Neural cell (in vitro differentiated cells): ENCODE data around the gene PPP2R5E. TPM values are rescaled to one million over a fixed set of nuclear protein-coding genes. Genes with fewer than 3 reads are reported as not detected.

Source experiments
- H2AFZ ChIP-seq: fragments of 200-600, 300-800 bp; sonication (generic), shearing (Covaris generic); 2 replicates; pipeline ENCODE4 v1.6.0; 2014; ENCODE audit warnings: low read depth, mild to moderate bottlenecking, antibody characterized with exemption, low read length, moderate library complexity
- H3F3A ChIP-seq: fragments of 200-600 bp; shearing (Covaris generic); 2 replicates; pipeline ENCODE4 v1.6.1; 2016; ENCODE audit warnings: mild to moderate bottlenecking, moderate library complexity, mixed read lengths, antibody characterized with exemption, low read length; ENCODE audit not compliant: insufficient read depth, poor library complexity, severe bottlenecking
- H3K27ac ChIP-seq: fragments of 200-600, 300-800 bp; sonication (generic), shearing (Covaris generic); 2 replicates; pipeline ENCODE4 v1.5.1; 2014; ENCODE audit warnings: mild to moderate bottlenecking, low read length, moderate library complexity
- H3K27me3 ChIP-seq: fragments of 300-800, 200-600 bp; sonication (generic), shearing (Covaris generic); 2 replicates; pipeline ENCODE4 v1.6.0; 2014; ENCODE audit warnings: mild to moderate bottlenecking, low read depth, low read length, moderate library complexity; ENCODE audit not compliant: insufficient read depth
- H3K36me3 ChIP-seq: fragments of 300-800, 200-600 bp; sonication (generic), shearing (Covaris generic); 2 replicates; pipeline ENCODE4 v1.5.1; 2014; ENCODE audit warnings: mild to moderate bottlenecking, antibody characterized with exemption, low read length, moderate library complexity; ENCODE audit not compliant: insufficient read depth
- H3K4me2 ChIP-seq: fragments of 300-800, 200-600 bp; sonication (generic), shearing (Covaris generic); 2 replicates; pipeline ENCODE4 v1.6.0; 2014; ENCODE audit warnings: mild to moderate bottlenecking, low read length
- H3K4me3 ChIP-seq: fragments of 300-800, 200-600 bp; sonication (generic), shearing (Covaris generic); 2 replicates; pipeline ENCODE4 v1.5.1; 2014; ENCODE audit warnings: mild to moderate bottlenecking, low read length, moderate library complexity
- H3K79me2 ChIP-seq: fragments of 200-600 bp; shearing (Covaris generic); replicated peaks from 2 replicates; pipeline ENCODE4 v1.6.0; 2014; ENCODE audit warnings: mild to moderate bottlenecking, low read length, moderate library complexity; ENCODE audit not compliant: insufficient read depth
- H3K9ac ChIP-seq: fragments of 300-800, 200-600 bp; sonication (generic), shearing (Covaris generic); 2 replicates; pipeline ENCODE4 v1.6.1; 2016; ENCODE audit warnings: mild to moderate bottlenecking, low read length, mixed read lengths
- H3K9me2 ChIP-seq: fragments of 200-600 bp; shearing (Covaris generic); 2 replicates; pipeline ENCODE4 v1.6.1; 2016; ENCODE audit warnings: mild to moderate bottlenecking, low read length, mixed read lengths; ENCODE audit not compliant: insufficient read depth
- H3K9me3 ChIP-seq: fragments of 200-600, 300-800 bp; sonication (generic), shearing (Covaris generic); 2 replicates; pipeline ENCODE4 v1.6.1; 2016; ENCODE audit warnings: mild to moderate bottlenecking, mixed run types, low read length, moderate library complexity, mixed read lengths
- H4K20me1 ChIP-seq: fragments of 200-600 bp; shearing (Covaris generic); 2 replicates; pipeline ENCODE4 v1.6.1; 2016; ENCODE audit warnings: mild to moderate bottlenecking, mixed run types; ENCODE audit not compliant: insufficient read depth
- CTCF ChIP-seq: fragments of 450-650 bp; IDR thresholded peaks from 2 replicates; pipeline ENCODE4 v1.5.1; 2014; ENCODE audit warnings: antibody characterized with exemption, mild to moderate bottlenecking, moderate library complexity; ENCODE audit not compliant: poor library complexity, severe bottlenecking
- EP300 ChIP-seq: fragments of 450-650 bp; conservative IDR thresholded peaks from 2 replicates; pipeline ENCODE4 v1.6.1; 2014; ENCODE audit warnings: antibody characterized with exemption, mild to moderate bottlenecking, moderate library complexity; ENCODE audit not compliant: poor library complexity, severe bottlenecking
- EZH2 ChIP-seq: fragments of 200-600, 300-800 bp; shearing (Covaris generic), sonication (generic); IDR thresholded peaks from 2 replicates; pipeline ENCODE4 v1.6.1; 2014; ENCODE audit warnings: antibody characterized with exemption, low read length, borderline replicate concordance, mild to moderate bottlenecking; ENCODE audit not compliant: insufficient read depth, poor library complexity, severe bottlenecking
- MXI1 ChIP-seq: fragments of 450-650 bp; conservative IDR thresholded peaks from 2 replicates; pipeline ENCODE4 v1.6.1; 2014; ENCODE audit warnings: antibody characterized with exemption, mild to moderate bottlenecking; ENCODE audit not compliant: poor library complexity, severe bottlenecking
- POLR2AphosphoS5 ChIP-seq: IDR thresholded peaks from 2 replicates; pipeline ENCODE4 v1.6.1; 2012
- RAD21 ChIP-seq: fragments of 450-650 bp; conservative IDR thresholded peaks from 2 replicates; pipeline ENCODE4 v1.6.1; 2014; ENCODE audit warnings: antibody characterized with exemption, mild to moderate bottlenecking, moderate library complexity
- REST ChIP-seq: IDR thresholded peaks from 2 replicates; pipeline ENCODE4 v1.6.1; 2012; ENCODE audit warnings: borderline replicate concordance
- SMC3 ChIP-seq: fragments of 450-650 bp; conservative IDR thresholded peaks from 2 replicates; pipeline ENCODE4 v1.6.1; 2014; ENCODE audit warnings: antibody characterized with exemption, mild to moderate bottlenecking, moderate library complexity; ENCODE audit not compliant: poor library complexity
- TAF1 ChIP-seq: IDR thresholded peaks from 2 replicates; pipeline ENCODE4 v1.6.1; 2012; ENCODE audit warnings: low read depth
- polyA plus RNA-seq: library from polyadenylated mRNA; depleted of rRNA; stranded (reverse); fragments of >200 nt; gene quantifications from 2 replicates; pipeline ENCODE4 v1.2.3, GENCODE V29; 2014

The PPP2R5E gene
- polyA plus RNA-seq, 1 donor from 2014 or later: 26.7 TPM

DNA sequence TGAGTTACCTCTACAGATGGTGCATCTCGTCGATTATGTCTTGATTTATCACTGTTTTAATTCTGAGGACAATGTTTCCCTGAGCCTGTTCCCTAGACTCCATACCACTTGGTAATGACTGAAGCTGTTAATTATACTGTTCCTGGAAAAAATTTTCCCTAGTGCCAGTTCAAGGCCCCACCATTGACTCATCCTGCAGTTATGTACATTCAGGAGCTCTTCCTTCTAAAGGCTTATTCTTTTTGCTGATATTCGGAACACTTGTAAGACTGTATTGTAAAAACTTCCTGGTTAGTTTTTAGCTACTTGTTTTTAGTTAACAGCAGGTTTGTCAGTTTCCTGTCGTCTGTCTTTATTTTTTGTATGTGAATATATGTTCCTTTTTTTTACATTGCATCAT lies 30.4 kb upstream of the PPP2R5E start:
- Histone ChIP-seq H3K79me2 (no peaks in the 10 kb centered on the region), H3K9me3 (no peaks in the 10 kb centered on the region), H3K4me2 (no peak overlapping the region), H2AFZ (no peak overlapping the region), H3F3A (no peaks in the 10 kb centered on the region), H3K27me3 (no peaks in the 10 kb centered on the region), H3K9me2 (no peaks in the 10 kb centered on the region), H3K36me3 (no peaks in the 10 kb centered on the region), H3K9ac (no peak overlapping the region), H4K20me1 (no peaks in the 10 kb centered on the region), H3K27ac (no peak overlapping the region), H3K4me3 (no peak overlapping the region)
- no peak for TF ChIP-seq REST
- TF ChIP-seq SMC3: no peak
- TF ChIP-seq EZH2: no peak
- TF ChIP-seq POLR2AphosphoS5: no peak
- no peak for TF ChIP-seq EP300
- TF ChIP-seq RAD21: no peak
- no peak for TF ChIP-seq MXI1
- no peak for TF ChIP-seq CTCF
- TF ChIP-seq TAF1: no peak

GRCh38 chr14:63565448-63565847 lies 22.3 kb upstream of the PPP2R5E start:
- no peaks in the 10 kb centered on the region for H3K27me3 ChIP-seq
- H3K9me2 ChIP-seq: no peaks in the 10 kb centered on the region
- no peaks in the 10 kb centered on the region for H3F3A ChIP-seq
- TF ChIP-seq SMC3 (no peak), RAD21 (no peak), EP300 (no peak), TAF1 (no peak), POLR2AphosphoS5 (no peak), MXI1 (no peak), CTCF (no peak)
- H3K4me3 ChIP-seq: no peak overlapping the region
- H3K36me3 ChIP-seq: no peaks in the 10 kb centered on the region
- H3K9ac ChIP-seq: no peak overlapping the region
- no peaks in the 10 kb centered on the region for H3K9me3 ChIP-seq
- no peak overlapping the region for H2AFZ ChIP-seq
- no peaks in the 10 kb centered on the region for H3K79me2 ChIP-seq
- H4K20me1 ChIP-seq: no peaks in the 10 kb centered on the region
- H3K27ac ChIP-seq: no peak overlapping the region
- H3K4me2 ChIP-seq: no peak overlapping the region
